ENCODE data around the gene SMYD3.

- TF ChIP-seq FOXM1 (IDR thresholded peaks at IDR 0.05; ENCODE audit: borderline replicate concordance) (no peak), TARDBP (IDR thresholded peaks at IDR 0.05) (no peak), ZNF384 (IDR thresholded peaks at IDR 0.05) (no peak), BHLHE40 (IDR thresholded peaks at IDR 0.05; ENCODE audit: borderline replicate concordance) (no peak), ELF4 (IDR thresholded peaks at IDR 0.05) (no peak), HDGF (IDR thresholded peaks at IDR 0.05; ENCODE audit: borderline replicate concordance) (no peak), PKNOX1 (IDR thresholded peaks at IDR 0.05) (no peak), FOXK2 (IDR thresholded peaks at IDR 0.05) (no peak), NFRKB (IDR thresholded peaks at IDR 0.05) (no peak), FOXA1 (IDR thresholded peaks at IDR 0.05) (no peak), ARNT (IDR thresholded peaks at IDR 0.05) (no peak), LEF1 (IDR thresholded peaks at IDR 0.05; ENCODE audit: borderline replicate concordance) (no peak)
These were observed 634.0 kb downstream of the SMYD3 start for GRCh38 chr1:245873068-245873467.

All from HEK293T (cell line).